Ishikawa (cell line): ENCODE data around the gene TARS3.

Experiments
- CEBPB ChIP-seq: IDR thresholded peaks from 2 replicates; pipeline ENCODE4 v1.6.1; 2012
- CREB1 ChIP-seq: IDR thresholded peaks from 2 replicates; pipeline ENCODE4 v1.6.1; 2012; ENCODE audit warnings: low read depth
- EGR1 ChIP-seq: IDR thresholded peaks from 2 replicates; pipeline ENCODE4 v1.6.1; 2012
- EP300 ChIP-seq: IDR thresholded peaks from 2 replicates; pipeline ENCODE4 v1.6.1; 2012; ENCODE audit warnings: borderline replicate concordance
- FOXM1 ChIP-seq: IDR thresholded peaks from 2 replicates; pipeline ENCODE4 v1.6.1; 2012; ENCODE audit warnings: low read depth, borderline replicate concordance
- MAX ChIP-seq: IDR thresholded peaks from 2 replicates; pipeline ENCODE4 v1.6.1; 2012
- NFIC ChIP-seq: IDR thresholded peaks from 2 replicates; pipeline ENCODE4 v1.6.1; 2012
- RAD21 ChIP-seq: IDR thresholded peaks from 2 replicates; pipeline ENCODE4 v1.6.1; 2012; ENCODE audit warnings: low read depth
- REST ChIP-seq: IDR thresholded peaks from 2 replicates; pipeline ENCODE4 v1.6.1; 2012; ENCODE audit warnings: low read depth, mild to moderate bottlenecking
- TAF1 ChIP-seq: IDR thresholded peaks from 2 replicates; pipeline ENCODE4 v1.6.1; 2012; ENCODE audit warnings: low read depth, mild to moderate bottlenecking
- TCF12 ChIP-seq: IDR thresholded peaks from 2 replicates; pipeline ENCODE4 v1.6.1; 2012; ENCODE audit warnings: low read depth
- TEAD4 ChIP-seq: IDR thresholded peaks from 2 replicates; pipeline ENCODE4 v1.6.1; 2012
- USF1 ChIP-seq: IDR thresholded peaks from 2 replicates; pipeline ENCODE4 v1.6.1; 2012
- YY1 ChIP-seq: IDR thresholded peaks from 2 replicates; pipeline ENCODE4 v1.6.1; 2012; ENCODE audit warnings: low read depth
- ZBTB7A ChIP-seq: IDR thresholded peaks from 2 replicates; pipeline ENCODE4 v1.6.1; 2012; ENCODE audit warnings: low read depth

Gene TARS3

GRCh38 chr15:101692801-101693598 is 31.3 kb downstream of the TARS3 start:
- no peak for TF ChIP-seq RAD21
- no peak for TF ChIP-seq TEAD4
- TF ChIP-seq CEBPB = no peak
- no peak for TF ChIP-seq ZBTB7A
- no peak for TF ChIP-seq TCF12
- TF ChIP-seq REST = no peak
- TF ChIP-seq USF1 = no peak
- no peak for TF ChIP-seq TAF1
- TF ChIP-seq NFIC = no peak
- TF ChIP-seq YY1 = no peak

GRCh38 chr15:101689901-101690300 is 34.4 kb downstream of the TARS3 start:
- TF ChIP-seq ZBTB7A (no peak), TAF1 (no peak), CEBPB (no peak), USF1 (no peak), REST (no peak), YY1 (no peak), TCF12 (no peak), EGR1 (no peak), CREB1 (no peak), MAX (no peak), RAD21 (no peak), NFIC (no peak), FOXM1 (no peak), EP300 (no peak), TEAD4 (no peak)

- TF ChIP-seq EP300 = no peak
- TF ChIP-seq NFIC = no peak
- no peak for TF ChIP-seq TAF1
- TF ChIP-seq REST = no peak
- TF ChIP-seq CEBPB = no peak
- TF ChIP-seq YY1 = no peak
- TF ChIP-seq MAX = no peak
- TF ChIP-seq ZBTB7A = no peak
- TF ChIP-seq RAD21 = no peak
These were observed 37.6 kb downstream of the TARS3 start for GRCh38 chr15:101686718-101687117.

- TF ChIP-seq FOXM1 (no peak), YY1 (no peak), TEAD4 (no peak), TCF12 (no peak), EGR1 (no peak)
These were observed 39.4 kb downstream of the TARS3 start for GRCh38 chr15:101684877-101685276.

GRCh38 chr15:101684384-101684783 is 39.9 kb downstream of the TARS3 start:
- no peak for TF ChIP-seq YY1
- TF ChIP-seq RAD21 = no peak
- TF ChIP-seq ZBTB7A = no peak
- TF ChIP-seq EP300 = no peak
- no peak for TF ChIP-seq FOXM1
- TF ChIP-seq REST = no peak
